Occipital lobe (tissue), 3 donors: ENCODE results near the gene UBAP2. TPM values are rescaled to one million over a fixed set of nuclear protein-coding genes. Genes with fewer than 3 reads are reported as not detected.

Experiments
- DNase-seq: peaks from one replicate; lab custom pipeline; 2025; lab: John Stamatoyannopoulos, UW
- small RNA-seq: library from RNA; depleted of rRNA; stranded (forward); fragments of <200 nt; gene quantifications from one replicate; pipeline ENCODE3, GENCODE V24; 2014
- total RNA-seq: library from RNA; depleted of rRNA; stranded (reverse); fragments of >200 nt; gene quantifications from one replicate; pipeline ENCODE4 v1.2.3, GENCODE V29; 2014

Gene UBAP2
- total RNA-seq, 1 donor from 2014 or later = 68.2 TPM

DNA sequence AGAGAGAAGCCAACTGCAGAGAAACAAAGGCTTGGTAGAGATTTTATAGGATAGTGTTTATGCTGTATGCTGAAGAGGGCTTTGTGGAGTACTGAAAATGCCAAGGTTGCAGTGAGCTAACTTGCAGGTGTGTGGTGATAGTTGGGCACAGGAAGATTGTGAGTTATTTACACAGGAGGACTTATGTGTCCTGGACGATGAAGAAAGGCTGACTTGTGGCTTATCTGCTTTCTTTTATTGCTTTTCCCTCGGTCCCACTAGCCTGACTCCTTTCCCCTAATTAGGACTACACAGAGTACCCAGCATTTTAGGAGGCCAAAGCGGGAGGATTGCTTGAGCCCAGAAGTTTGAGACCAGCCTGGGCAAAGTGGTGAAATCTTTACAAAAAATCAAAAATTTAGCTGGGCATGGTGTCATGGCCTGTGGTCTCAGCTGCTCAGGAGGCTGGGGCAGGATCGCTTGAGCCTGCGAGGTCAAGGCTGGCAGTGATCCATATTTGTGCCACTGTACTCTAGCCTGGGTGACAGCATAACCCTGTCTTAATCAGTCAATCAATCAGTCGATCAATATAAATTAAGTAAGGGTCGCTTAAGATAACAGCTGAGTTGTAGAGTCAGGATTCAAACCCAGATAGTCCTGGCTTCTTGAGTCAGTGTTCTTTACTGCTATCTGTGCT is 169.9 kb downstream of the UBAP2 start:
- DNase-seq = no peak

DNA sequence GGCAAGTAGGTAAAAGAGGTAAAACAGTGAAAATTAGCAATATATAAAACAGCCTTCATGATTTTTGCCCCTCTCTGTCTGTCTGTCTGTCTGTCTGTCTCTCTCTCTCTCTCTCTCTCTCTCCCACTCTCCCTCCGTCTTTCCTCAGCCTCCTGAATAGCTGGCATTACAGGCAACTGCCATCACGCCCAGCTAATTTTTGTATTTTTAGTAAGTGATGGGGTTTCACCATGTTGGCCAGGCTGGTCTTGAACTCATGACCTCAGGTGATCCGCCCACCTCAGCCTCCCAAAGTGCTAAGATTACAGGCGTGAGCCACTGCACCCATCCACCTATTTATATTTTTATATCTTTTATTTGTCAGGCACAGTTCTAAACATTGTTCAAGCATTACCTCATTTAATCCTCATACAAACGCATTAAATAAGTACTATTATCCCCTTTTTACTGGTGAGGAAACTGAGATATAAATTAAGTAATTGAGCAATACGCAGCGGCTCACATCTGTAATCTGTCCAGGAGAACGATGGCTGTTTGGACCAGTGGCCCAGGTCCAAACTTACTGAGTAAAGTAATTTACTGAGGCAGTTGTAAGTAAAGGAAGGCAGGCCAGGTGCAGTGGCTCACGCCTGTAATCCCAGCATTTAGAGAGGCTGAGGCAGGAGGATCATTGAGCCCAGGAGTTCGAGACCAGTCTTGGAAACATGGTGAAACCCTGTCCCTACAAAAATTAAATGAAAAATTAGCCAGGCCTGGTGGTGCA is 170.8 kb downstream of the UBAP2 start:
- DNase-seq = no peak

Small RNA genes lying within 50 kb of the gene (small RNA-seq; reads per million reads assigned to genes)
- gene RN7SKP114 (0.70 reads per million, percentile 63 among the genes with 10 or more reads in this experiment), gene SNORD121A (63.1 reads per million, percentile 96 among the genes with 10 or more reads in this experiment), gene SNORD121B (not detected)

Other genes starting within 250 kb of the UBAP2 start
- gene UBE2R2, start 231.7 kb downstream of the UBAP2 start, total RNA-seq = 22.9 TPM
- 21.8 TPM for gene DCAF12, start 77.8 kb upstream of the UBAP2 start, total RNA-seq
- gene UBAP1, start 130.2 kb upstream of the UBAP2 start, total RNA-seq = 21.1 TPM